ENCODE measurements around the gene UBA1. TPM values are rescaled to one million over a fixed set of nuclear protein-coding genes. Genes with fewer than 3 reads are reported as not detected.

UBA1 gene
- total and polyA plus RNA-seq, 2 of the 13 experiments (the other 11 are each of a cell fraction or from before 2014, with no cell fraction given), result 93.3 to 129 TPM

DNA sequence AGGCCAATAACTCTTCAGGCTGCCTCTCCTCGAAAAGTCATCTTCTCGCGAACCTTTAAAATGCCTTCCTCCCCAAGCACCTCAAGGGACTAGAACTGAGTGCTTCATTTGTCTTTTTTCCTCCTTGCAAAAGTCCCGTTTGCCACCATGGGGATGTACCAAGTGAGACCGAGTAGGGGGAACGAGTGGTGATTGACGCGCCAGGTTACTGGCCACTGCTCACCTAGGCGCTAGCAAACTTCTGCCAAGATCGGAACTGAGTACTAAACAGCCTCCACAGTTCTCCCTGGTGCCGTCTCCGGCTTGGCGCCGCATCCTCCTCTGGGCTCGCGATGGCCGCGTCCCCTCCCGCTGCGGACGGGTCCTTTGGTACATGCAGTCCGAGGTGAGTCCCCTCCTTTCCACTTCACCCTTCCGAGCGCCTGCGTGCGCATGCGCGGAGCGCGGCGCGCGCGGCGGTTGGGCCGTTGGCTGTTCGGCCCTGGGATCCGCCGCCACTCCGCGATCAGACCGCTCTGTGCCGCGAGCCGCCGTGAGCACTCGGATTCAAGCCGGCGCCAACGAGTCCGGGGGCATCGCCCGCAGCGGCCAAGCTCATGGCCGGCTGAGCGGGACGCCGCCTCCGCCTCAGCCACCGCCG, 24.8 kb downstream of the UBA1 start, which contains the start of gene CDK16 (continued):
- TF ChIP-seq, protein P1, sequence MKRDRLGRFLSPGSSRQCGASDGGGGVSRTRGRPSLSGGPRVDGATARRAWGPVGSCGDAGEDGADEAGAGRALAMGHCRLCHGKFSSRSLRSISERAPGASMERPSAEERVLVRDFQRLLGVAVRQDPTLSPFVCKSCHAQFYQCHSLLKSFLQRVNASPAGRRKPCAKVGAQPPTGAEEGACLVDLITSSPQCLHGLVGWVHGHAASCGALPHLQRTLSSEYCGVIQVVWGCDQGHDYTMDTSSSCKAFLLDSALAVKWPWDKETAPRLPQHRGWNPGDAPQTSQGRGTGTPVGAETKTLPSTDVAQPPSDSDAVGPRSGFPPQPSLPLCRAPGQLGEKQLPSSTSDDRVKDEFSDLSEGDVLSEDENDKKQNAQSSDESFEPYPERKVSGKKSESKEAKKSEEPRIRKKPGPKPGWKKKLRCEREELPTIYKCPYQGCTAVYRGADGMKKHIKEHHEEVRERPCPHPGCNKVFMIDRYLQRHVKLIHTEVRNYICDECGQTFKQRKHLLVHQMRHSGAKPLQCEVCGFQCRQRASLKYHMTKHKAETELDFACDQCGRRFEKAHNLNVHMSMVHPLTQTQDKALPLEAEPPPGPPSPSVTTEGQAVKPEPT (CRISPR knock-in tag; IDR thresholded peaks at IDR 0.05; ENCODE audit: low read depth), result no peak
- TF ChIP-seq ZNF660 (CRISPR knock-in tag; IDR thresholded peaks at IDR 0.05; ENCODE audit: borderline replicate concordance, low read depth), result no peak
- TF ChIP-seq TBP (CRISPR knock-in tag; IDR thresholded peaks at IDR 0.05), result no peak
- TF ChIP-seq ZNF256 (CRISPR knock-in tag; conservative IDR thresholded peaks at IDR 0.05), result no peak
- no peak for TF ChIP-seq FOXJ3 (CRISPR knock-in tag; IDR thresholded peaks at IDR 0.05; ENCODE audit: borderline replicate concordance)
- TF ChIP-seq KLF15 (CRISPR knock-in tag; IDR thresholded peaks at IDR 0.05; ENCODE audit: borderline replicate concordance), result no peak
- TF ChIP-seq, protein P2, sequence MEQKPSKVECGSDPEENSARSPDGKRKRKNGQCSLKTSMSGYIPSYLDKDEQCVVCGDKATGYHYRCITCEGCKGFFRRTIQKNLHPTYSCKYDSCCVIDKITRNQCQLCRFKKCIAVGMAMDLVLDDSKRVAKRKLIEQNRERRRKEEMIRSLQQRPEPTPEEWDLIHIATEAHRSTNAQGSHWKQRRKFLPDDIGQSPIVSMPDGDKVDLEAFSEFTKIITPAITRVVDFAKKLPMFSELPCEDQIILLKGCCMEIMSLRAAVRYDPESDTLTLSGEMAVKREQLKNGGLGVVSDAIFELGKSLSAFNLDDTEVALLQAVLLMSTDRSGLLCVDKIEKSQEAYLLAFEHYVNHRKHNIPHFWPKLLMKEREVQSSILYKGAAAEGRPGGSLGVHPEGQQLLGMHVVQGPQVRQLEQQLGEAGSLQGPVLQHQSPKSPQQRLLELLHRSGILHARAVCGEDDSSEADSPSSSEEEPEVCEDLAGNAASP (CRISPR knock-in tag; IDR thresholded peaks at IDR 0.05; ENCODE audit: borderline replicate concordance), result no peak
- TF ChIP-seq FOXO1 (CRISPR knock-in tag; IDR thresholded peaks at IDR 0.05), result no peak
- TF ChIP-seq, protein P3, sequence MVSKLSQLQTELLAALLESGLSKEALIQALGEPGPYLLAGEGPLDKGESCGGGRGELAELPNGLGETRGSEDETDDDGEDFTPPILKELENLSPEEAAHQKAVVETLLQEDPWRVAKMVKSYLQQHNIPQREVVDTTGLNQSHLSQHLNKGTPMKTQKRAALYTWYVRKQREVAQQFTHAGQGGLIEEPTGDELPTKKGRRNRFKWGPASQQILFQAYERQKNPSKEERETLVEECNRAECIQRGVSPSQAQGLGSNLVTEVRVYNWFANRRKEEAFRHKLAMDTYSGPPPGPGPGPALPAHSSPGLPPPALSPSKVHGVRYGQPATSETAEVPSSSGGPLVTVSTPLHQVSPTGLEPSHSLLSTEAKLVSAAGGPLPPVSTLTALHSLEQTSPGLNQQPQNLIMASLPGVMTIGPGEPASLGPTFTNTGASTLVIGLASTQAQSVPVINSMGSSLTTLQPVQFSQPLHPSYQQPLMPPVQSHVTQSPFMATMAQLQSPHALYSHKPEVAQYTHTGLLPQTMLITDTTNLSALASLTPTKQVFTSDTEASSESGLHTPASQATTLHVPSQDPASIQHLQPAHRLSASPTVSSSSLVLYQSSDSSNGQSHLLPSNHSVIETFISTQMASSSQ (IDR thresholded peaks at IDR 0.05; ENCODE audit: low read depth), result no peak
- TF ChIP-seq, protein P3 (CRISPR knock-in tag; IDR thresholded peaks at IDR 0.05; ENCODE audit: borderline replicate concordance), result no peak
- TF ChIP-seq HDAC6 (IDR thresholded peaks at IDR 0.05; ENCODE audit: low read depth, low read length), result no peak
- peak; percentile 52 for TF ChIP-seq ASH2L (IDR thresholded peaks at IDR 0.05; ENCODE audit: insufficient read length, low read depth, low read length)
- TF ChIP-seq ZNF792 (CRISPR knock-in tag; IDR thresholded peaks at IDR 0.05), result no peak
- TF ChIP-seq, protein P4, sequence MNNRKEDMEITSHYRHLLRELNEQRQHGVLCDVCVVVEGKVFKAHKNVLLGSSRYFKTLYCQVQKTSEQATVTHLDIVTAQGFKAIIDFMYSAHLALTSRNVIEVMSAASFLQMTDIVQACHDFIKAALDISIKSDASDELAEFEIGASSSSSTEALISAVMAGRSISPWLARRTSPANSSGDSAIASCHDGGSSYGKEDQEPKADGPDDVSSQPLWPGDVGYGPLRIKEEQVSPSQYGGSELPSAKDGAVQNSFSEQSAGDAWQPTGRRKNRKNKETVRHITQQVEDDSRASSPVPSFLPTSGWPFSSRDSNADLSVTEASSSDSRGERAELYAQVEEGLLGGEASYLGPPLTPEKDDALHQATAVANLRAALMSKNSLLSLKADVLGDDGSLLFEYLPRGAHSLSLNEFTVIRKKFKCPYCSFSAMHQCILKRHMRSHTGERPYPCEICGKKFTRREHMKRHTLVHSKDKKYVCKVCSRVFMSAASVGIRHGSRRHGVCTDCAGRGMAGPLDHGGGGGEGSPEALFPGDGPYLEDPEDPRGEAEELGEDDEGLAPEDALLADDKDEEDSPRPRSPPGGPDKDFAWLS (CRISPR knock-in tag; IDR thresholded peaks at IDR 0.05; ENCODE audit: borderline replicate concordance), result no peak
- no peak for TF ChIP-seq ADNP (CRISPR knock-in tag; IDR thresholded peaks at IDR 0.05)
- no peak for TF ChIP-seq HNRNPK (IDR thresholded peaks at IDR 0.05; ENCODE audit: low read depth, low read length, poor library complexity, severe bottlenecking)
- no peak for TF ChIP-seq GTF3A (CRISPR knock-in tag; conservative IDR thresholded peaks at IDR 0.05)
- TF ChIP-seq, protein P5, sequence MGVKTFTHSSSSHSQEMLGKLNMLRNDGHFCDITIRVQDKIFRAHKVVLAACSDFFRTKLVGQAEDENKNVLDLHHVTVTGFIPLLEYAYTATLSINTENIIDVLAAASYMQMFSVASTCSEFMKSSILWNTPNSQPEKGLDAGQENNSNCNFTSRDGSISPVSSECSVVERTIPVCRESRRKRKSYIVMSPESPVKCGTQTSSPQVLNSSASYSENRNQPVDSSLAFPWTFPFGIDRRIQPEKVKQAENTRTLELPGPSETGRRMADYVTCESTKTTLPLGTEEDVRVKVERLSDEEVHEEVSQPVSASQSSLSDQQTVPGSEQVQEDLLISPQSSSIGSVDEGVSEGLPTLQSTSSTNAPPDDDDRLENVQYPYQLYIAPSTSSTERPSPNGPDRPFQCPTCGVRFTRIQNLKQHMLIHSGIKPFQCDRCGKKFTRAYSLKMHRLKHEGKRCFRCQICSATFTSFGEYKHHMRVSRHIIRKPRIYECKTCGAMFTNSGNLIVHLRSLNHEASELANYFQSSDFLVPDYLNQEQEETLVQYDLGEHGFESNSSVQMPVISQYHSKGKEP (CRISPR knock-in tag; IDR thresholded peaks at IDR 0.05), result no peak
- no peak for TF ChIP-seq SNAI1 (CRISPR knock-in tag; IDR thresholded peaks at IDR 0.05; ENCODE audit: borderline replicate concordance)
